ENCODE results near the gene USP17L22.
A peak's percentile ranks its signal among the peaks of the same experiment; 100 is the strongest.
"Not testable (repeated sequence)": the region's sequence is repeated elsewhere in the genome, so short reads cannot be mapped to it uniquely, and the experiment has no call there.

The USP17L22 gene, protein sequence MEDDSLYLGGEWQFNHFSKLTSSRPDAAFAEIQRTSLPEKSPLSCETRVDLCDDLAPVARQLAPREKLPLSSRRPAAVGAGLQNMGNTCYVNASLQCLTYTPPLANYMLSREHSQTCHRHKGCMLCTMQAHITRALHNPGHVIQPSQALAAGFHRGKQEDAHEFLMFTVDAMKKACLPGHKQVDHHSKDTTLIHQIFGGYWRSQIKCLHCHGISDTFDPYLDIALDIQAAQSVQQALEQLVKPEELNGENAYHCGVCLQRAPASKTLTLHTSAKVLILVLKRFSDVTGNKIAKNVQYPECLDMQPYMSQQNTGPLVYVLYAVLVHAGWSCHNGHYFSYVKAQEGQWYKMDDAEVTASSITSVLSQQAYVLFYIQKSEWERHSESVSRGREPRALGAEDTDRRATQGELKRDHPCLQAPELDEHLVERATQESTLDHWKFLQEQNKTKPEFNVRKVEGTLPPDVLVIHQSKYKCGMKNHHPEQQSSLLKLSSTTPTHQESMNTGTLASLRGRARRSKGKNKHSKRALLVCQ

DNA sequence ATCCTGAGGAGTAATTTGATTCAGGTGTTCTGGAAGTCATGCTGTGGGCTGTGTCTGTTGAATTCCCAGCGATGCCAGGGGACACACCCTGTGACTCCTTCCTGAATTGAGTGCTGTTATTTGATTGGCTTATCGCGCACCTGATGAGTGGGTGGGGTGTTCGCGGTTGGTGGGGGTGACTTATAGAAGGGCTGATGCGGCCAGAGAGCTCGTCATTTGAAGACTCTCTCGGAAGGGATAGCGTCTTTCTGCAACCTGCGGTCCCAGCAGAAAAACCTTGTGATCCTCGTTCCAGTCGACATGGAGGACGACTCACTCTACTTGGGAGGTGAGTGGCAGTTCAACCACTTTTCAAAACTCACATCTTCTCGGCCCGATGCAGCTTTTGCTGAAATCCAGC is at the start of gene USP17L22:
Gene USP17L22 (plus strand): TSS at position 301 of the 400 bp plus-strand sequence. CDS start 0 bp downstream, at position 301.
- not testable (repeated sequence) for DNase-seq (ENCODE audit: low read depth); H3K4me3 ChIP-seq (ENCODE audit: low read length)

- not testable (repeated sequence) for H3K4me3 ChIP-seq (ENCODE audit: low read length); DNase-seq (ENCODE audit: low read depth)
These were observed 47.6 kb upstream of the USP17L22 start, which contains the start of gene USP17L12 for GRCh38 chr4:9219852-9220251. Gene USP17L12 (plus strand): TSS chr4:9220152. CDS start chr4:9220152, 0 bp downstream.

DNA sequence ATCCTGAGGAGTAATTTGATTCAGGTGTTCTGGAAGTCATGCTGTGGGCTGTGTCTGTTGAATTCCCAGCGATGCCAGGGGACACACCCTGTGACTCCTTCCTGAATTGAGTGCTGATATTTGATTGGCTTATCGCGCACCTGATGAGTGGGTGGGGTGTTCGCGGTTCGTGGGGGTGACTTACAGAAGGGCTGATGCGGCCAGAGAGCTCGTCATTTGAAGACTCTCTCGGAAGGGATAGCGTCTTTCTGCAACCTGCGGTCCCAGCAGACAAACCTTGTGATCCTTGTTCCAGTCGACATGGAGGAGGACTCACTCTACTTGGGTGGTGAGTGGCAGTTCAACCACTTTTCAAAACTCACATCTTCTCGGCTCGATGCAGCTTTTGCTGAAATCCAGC is 42.8 kb upstream of the USP17L22 start, which contains the start of gene USP17L13:
Gene USP17L13 (plus strand): TSS at position 301 of the 400 bp plus-strand sequence. CDS start 0 bp downstream, at position 301.
- DNase-seq (ENCODE audit: low read depth); H3K4me3 ChIP-seq (ENCODE audit: low read length): not testable (repeated sequence)

GRCh38 chr4:9230249-9230648 is 37.2 kb upstream of the USP17L22 start:
- H3K4me3 ChIP-seq (ENCODE audit: low read length); DNase-seq (ENCODE audit: low read depth): not testable (repeated sequence)

GRCh38 chr4:9234085-9234484 is 33.3 kb upstream of the USP17L22 start, which contains the start of gene USP17L15:
Gene USP17L15 (plus strand): TSS chr4:9234385. CDS start chr4:9234385, 0 bp downstream.
- H3K4me3 ChIP-seq (ENCODE audit: low read length); DNase-seq (ENCODE audit: low read depth): not testable (repeated sequence)

GRCh38 chr4:9238461-9238860 is 29.0 kb upstream of the USP17L22 start:
- H3K4me3 ChIP-seq (ENCODE audit: low read length), result not testable (repeated sequence)
- DNase-seq (ENCODE audit: low read depth), result peak; percentile 1

- not testable (repeated sequence) for H3K4me3 ChIP-seq (ENCODE audit: low read length); DNase-seq (ENCODE audit: low read depth)
These were observed 23.8 kb upstream of the USP17L22 start, which contains the start of gene USP17L17 for GRCh38 chr4:9243579-9243978. Gene USP17L17 (plus strand): TSS chr4:9243879. CDS start chr4:9243879, 0 bp downstream.

GRCh38 chr4:9247953-9248680 is 19.3 kb upstream of the USP17L22 start, which contains the start of gene USP17L18:
Gene USP17L18 (plus strand): TSS chr4:9248630. CDS start chr4:9248630, 0 bp downstream.
- not testable (repeated sequence) for DNase-seq (ENCODE audit: low read depth)

GRCh38 chr4:9253078-9253477 is 14.3 kb upstream of the USP17L22 start, which contains the start of gene USP17L19:
Gene USP17L19 (plus strand): TSS chr4:9253378. CDS start chr4:9253378, 0 bp downstream.
- DNase-seq (ENCODE audit: low read depth); H3K4me3 ChIP-seq (ENCODE audit: low read length): not testable (repeated sequence)

More at GRCh38 chr4:9247953-9248680, 19.3 kb upstream of the USP17L22 start, which contains the start of gene USP17L18:
- not testable (repeated sequence) for H3K4me3 ChIP-seq (ENCODE audit: low read length)

- not testable (repeated sequence) for H3K4me3 ChIP-seq (ENCODE audit: low read length); DNase-seq (ENCODE audit: low read depth)
These were observed 9.6 kb upstream of the USP17L22 start, which contains the start of gene USP17L20 for GRCh38 chr4:9257824-9258223. Gene USP17L20 (plus strand): TSS chr4:9258124. CDS start chr4:9258124, 0 bp downstream.

DNA sequence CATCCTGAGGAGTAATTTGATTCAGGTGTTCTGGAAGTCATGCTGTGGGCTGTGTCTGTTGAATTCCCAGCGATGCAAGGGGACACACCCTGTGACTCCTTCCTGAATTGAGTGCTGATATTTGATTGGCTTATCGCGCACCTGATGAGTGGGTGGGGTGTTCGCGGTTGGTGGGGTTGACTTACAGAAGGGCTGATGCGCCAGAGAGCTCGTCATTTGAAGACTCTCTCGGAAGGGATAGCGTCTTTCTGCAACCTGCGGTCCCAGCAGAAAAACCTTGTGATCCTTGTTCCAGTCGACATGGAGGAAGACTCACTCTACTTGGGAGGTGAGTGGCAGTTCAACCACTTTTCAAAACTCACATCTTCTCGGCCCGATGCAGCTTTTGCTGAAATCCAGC is 4.8 kb upstream of the USP17L22 start, which contains the start of gene USP17L21:
Gene USP17L21 (plus strand): TSS at position 301 of the 400 bp plus-strand sequence. CDS start 0 bp downstream, at position 301.
- not testable (repeated sequence) for H3K4me3 ChIP-seq (ENCODE audit: low read length)

DNA sequence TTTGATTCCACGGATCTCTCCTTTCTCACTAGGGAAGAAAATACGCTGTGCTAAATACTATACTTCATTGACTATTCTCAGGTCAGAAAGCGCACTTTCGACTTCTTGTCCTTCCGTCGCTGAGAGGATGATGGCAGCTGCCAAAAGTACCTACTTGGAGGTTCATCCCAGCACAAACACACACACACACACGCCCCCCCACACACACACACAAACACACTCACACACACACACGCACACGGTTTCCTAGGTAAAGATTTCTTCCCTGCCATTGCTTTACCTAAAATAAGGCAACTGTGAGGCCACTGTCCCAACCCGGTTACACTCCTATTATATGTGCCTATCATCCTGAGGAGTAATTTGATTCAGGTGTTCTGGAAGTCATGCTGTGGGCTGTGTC is 4.3 kb downstream of the USP17L22 start:
- DNase-seq (ENCODE audit: low read depth); H3K4me3 ChIP-seq (ENCODE audit: low read length): not testable (repeated sequence)

More for the DNA sequence above, 4.8 kb upstream of the USP17L22 start, which contains the start of gene USP17L21:
- DNase-seq (ENCODE audit: low read depth), result not testable (repeated sequence)

Measured in AG10803 (cell line).